ENCODE data around the gene KLHL36. TPM values are rescaled to one million over a fixed set of nuclear protein-coding genes. Genes with fewer than 3 reads are reported as not detected.

KLHL36 gene
- polyA plus RNA-seq, 1 donor from 2014 or later: 19.2 TPM

Other genes starting within 250 kb of the KLHL36 start
- gene MEAK7, start 143.9 kb upstream of the KLHL36 start, polyA plus RNA-seq (ENCODE audit: insufficient read depth, low read depth, low replicate concordance): 10.8 TPM
- gene COTL1, start 30.4 kb upstream of the KLHL36 start, polyA plus RNA-seq (ENCODE audit: insufficient read depth, low read depth, low replicate concordance): 902 TPM
- 63.6 TPM for gene USP10, start 51.5 kb downstream of the KLHL36 start, polyA plus RNA-seq (ENCODE audit: insufficient read depth, low read depth, low replicate concordance)
- 13.2 TPM for gene CRISPLD2, start 171.5 kb downstream of the KLHL36 start, polyA plus RNA-seq (ENCODE audit: insufficient read depth, low read depth, low replicate concordance)